ENCODE results near the gene R3HDM2. TPM values are rescaled to one million over a fixed set of nuclear protein-coding genes. Genes with fewer than 3 reads are reported as not detected.

The R3HDM2 gene
- 48.9 TPM for total RNA-seq
- long read RNA-seq, full-length matches to known transcripts, result 3 of 28 reads
- long read RNA-seq, partial matches to known transcripts, result 10 of 28 reads
- long read RNA-seq, other reads (novel, unspliced or antisense), result 15 of 28 reads

DNA sequence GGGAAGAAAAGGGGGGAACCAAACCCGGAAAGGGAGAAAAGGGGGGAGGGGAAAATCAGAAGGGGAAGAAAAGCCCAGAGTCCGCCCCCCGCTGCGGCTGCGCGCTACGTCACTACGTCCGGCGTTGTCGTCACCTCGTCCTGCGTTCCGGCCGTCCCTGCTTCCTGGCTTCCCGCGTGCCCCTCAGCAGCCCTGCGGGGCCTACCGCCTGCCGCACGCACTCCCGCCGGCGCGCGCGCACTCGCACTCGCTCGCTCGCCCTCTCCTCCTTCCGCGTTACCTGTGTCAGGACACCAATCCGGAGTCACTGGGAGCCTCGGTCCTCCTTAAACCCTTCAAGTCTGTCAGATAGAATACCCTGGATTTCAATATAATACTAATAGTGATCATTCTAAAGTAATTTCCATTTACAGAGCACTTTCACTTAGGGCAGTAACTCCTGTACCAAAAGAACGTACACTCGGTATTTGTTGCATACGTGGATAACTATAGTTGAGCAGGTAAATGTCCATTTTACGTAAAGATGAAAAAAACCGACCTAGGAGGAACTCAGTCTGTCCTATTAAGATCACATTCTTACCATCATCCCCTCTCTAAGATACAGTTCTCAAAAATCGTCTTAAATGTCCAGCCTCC lies at the start of gene R3HDM2:
Gene R3HDM2, minus strand, starts transcription at position 113 of the 636 bp plus-strand sequence. CDS start 120,615 bp downstream, outside the sequence.
- DNase-seq (peak; percentile 98), ATAC-seq (ENCODE audit: poor library complexity) (peak; percentile 98)
- intact Hi-C loops (cut with DNase I), result no loop called here

DNA sequence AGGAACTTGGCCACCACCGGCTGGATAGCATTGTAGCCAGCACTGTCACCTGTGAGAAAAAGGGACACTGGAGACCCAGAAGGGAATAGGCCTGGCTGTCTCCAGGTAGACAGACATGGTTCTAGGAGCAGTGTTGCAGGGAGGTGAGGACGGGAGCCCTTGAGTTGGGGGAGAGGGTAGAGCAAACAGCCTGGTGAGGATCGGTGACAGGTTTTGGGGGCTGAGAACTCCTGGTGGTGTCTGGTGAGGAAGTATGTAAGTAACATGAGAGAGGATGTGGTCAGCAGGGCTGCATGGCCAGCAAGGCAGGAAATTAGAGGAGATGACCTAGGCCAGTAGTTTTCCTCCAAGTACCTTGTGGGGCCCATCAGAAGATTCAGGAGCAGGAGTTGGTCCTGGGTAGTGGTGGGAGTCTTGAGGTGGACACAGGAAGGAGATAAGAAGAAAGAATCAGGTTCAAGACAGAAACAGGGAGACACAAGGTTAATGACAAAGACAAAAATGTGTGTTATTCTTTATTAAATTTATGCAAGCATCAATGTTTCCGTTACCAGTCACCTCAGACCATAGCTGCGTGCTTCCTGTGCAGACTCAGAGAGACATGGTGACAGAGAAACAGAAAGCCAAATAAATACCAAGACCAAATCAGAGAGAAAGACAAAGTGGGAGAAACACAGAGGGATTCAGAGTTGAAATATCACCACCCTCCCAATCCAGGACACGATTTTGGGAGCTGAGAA lies 48.7 kb upstream of the R3HDM2 start, which contains the start of gene ARHGAP9:
Gene ARHGAP9, minus strand, starts transcription at position 491 of the 740 bp plus-strand sequence. Its CDS starts 460 bp downstream, at position 31.
- intact Hi-C loops (cut with DNase I), result loop anchor here (10.0 kb wide), 1 partner anchor 145 kb away; no protein-coding TSS in a partner anchor
- DNase-seq, result no peak
- ATAC-seq (ENCODE audit: poor library complexity), result no peak

DNA sequence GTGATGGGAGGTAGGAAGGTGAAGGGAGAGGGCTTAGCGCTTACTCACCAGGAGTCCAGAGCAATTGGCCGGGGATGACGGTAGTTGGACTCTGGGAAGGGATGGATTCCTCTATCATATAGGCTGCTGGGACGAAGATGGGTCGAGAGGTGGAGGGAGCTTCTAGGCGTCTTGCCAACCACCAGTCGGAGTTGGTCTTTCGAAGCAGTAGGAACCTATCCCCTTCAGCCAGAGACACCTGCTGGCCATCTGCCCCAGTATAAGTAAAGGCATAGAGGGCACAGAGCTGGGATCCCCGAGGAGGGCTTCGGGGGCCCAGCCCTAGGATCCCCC lies 48.2 kb upstream of the R3HDM2 start:
- ATAC-seq (ENCODE audit: poor library complexity), result no peak

DNA sequence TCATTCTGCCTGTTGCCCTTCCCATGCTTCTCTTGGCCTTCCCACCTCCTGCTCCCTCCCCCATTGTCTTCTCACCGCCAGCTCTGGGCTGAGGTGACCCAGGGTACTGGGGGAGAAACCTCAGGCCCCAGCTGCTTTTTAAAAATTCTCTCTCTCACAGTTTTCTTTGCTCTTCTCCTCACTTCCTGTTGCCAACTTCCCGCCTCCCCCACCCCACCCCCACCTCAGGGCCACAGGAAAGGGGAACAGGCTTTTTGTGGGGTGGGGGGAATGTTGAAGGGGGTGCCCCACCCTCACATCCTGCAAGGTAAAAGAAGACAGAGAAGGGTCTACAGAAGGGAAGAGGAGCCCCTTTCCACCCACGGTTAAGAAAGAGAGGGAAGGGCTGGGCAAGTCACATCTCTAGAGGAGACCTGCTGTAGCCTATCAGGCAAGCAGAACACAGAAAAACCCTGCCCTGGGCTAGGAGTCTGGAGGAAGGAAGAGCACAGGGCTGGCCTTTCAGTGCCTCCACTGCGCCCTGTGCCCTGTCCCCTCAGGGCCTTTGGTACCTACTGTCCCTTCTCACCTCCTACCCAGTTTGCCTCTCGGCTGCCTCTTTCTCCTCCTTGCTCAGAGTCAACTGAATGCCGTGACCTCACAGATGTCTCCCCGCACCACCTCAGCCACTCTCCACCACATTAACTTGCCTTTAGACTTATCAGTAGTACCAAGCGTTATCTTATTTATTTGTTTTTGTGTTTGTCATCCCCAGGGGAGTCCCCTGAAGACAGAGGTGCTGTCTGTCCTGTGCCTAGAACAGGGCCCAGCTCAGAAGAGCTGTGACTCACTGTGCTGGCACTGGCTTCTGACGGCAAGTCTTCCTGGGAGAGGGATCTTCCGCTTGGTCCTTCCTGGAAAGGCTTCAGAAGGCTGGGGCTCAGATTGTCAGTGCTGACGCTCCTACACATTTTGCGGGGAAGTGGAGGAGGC lies 47.2 kb upstream of the R3HDM2 start:
- ATAC-seq (ENCODE audit: poor library complexity) (peak; percentile 40), DNase-seq (no peak)
- intact Hi-C loops (cut with DNase I), result loop anchor here (10.0 kb wide), 1 partner anchor 147 kb away; no protein-coding TSS in a partner anchor

More for the DNA sequence above, 48.2 kb upstream of the R3HDM2 start:
- DNase-seq, result no peak
- intact Hi-C loops (cut with DNase I), result loop anchor here (10.0 kb wide), 1 partner anchor 146 kb away; no protein-coding TSS in a partner anchor

DNA sequence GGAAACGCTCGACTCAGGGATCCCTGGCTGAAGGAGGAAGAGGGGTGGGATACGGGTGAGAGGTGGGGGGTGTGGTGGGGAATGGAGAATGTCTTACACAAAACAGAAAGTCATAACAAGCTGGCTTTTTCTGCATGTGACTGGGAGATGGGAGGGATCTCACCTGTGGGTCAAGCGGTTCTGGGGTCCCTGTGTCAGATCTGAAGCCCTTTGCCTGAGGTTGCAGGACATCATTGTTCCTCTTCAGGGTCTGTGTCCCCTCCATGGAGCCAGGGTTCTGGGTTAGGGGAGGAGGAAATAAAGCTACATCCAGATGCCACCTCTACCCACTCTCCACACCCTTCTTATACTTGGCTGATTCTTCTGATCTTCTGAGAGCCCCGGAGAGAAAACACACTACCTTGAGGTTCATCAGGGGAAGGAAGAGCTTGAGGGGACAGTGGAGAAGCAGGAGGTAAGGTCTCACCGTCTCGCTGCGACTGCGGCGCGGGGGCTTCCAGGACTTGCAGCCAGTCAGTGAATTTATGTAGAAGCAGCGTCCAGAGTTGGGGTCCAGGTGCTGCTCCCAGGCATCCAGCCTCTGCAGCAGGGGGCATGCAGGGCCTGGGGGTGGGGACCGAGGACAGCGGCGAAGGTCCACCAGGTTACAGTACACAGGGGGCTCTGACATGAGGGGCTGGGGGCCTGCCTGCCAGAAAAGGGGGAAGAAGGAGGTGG lies 46.3 kb upstream of the R3HDM2 start:
- no peak for DNase-seq
- ATAC-seq (ENCODE audit: poor library complexity), result no peak
- intact Hi-C loops (cut with DNase I), result loop anchor here (10.0 kb wide), 1 partner anchor 148 kb away; no protein-coding TSS in a partner anchor

DNA sequence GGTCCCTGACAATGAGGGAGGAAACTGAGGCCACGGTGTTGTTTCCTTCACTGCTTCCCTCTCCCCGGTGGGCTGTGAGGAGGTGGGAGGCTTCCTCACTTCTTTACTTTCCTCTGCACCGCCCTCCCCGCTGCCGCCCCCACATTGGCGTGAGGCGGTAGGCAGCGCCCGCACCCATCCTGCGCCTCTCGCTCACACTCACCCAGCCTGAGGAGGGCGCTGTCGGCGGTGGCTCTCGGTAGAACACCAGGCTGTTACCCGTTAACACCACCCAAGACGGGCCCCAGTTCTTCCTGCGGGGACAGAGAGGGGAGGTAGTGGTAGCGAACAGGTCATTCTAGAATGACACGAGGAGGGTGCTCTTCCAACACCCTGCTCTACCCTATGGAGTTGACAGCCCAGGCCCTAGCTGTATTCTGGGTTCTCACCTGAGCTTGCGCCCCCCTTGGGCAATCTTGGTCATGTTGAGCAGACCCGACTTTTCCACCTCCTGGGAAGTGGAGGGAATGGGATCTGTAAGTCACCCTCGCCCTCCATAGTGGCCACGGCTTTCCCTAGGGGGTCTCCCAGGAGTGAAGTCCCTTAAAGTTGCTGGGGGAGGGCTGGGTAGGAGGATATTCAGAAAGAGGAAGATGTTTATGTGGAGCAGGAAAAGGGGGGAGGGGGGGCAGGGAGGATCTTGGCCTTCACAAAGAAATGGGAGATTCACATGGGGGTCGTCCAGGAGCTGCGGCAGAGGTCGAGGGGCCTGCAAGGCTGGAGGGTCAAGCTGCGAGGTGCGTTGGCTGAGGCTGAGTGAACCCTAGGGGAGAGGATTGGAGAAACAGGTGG lies 45.5 kb upstream of the R3HDM2 start:
- ATAC-seq (ENCODE audit: poor library complexity), result peak; percentile 26
- peak; percentile 64 for DNase-seq
- intact Hi-C loops (cut with DNase I), result loop anchor here (10.0 kb wide), 1 partner anchor 148 kb away; no protein-coding TSS in a partner anchor

DNA sequence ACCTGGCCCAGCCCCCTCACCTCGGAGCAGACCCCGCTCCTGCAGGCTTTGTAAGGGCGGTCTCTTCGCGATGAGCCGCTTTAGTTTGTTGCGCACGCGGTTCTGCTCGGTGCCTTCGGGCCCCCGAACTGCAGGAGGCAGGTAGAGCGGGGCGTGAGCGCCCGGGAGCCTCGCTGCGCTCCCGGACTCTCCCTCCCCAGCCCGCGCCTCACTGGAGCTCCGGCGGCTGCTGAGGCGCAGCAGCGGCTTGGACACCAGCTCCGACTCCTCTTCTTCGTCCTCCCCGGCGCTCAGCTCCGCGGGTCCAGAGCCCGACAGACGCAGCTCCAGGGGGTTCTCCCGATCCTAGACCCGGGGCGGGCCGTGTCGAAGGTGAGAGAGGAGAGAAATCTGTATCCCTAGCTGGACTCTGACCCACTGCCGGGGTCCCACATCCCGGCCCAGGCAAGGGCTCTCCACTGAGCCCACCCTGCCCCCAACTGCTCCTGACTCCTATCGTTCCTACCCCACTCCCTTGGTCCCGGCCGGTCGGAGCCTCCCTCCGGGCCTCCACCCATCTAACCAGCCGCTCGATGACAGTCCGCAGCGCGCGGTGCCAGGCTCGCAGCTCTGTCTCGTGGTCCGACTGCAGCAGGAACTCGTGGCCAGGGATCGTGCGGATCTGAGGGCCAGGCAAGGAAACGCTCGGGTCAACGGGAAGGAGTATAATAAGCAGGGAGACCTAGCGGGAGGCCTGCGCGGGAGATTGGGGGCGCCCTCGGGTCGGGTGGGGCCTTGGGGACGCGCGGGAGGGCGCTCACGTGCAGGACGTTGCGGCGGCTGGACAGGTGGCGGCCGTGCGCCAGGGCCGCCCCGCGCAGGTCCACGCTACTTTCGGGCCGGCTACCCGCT lies 44.7 kb upstream of the R3HDM2 start:
- DNase-seq (peak; percentile 64), ATAC-seq (ENCODE audit: poor library complexity) (peak; percentile 34)
- intact Hi-C loops (cut with DNase I), result loop anchor here (10.0 kb wide), 1 partner anchor 149 kb away; no protein-coding TSS in a partner anchor

DNA sequence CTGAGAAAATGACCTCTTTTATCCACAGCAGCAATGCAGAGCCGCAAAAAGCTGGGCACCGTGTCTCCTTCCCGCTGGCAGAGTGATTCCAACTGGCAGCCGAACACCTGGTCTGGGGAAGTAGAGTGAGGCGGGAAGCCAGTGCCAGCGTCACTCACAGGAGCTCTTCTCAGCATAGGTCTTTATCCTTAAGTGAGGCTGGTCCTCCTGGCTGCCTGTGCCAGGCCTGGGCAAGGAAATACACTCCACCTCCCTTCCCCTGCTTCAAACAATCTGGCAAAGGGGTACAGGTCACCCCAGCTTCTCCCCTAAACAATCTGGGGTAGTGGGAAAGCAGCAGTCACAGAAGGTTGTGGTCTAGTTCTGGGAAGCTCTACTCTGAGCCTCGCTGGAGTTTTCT lies 44.0 kb upstream of the R3HDM2 start:
- DNase-seq, result no peak
- no peak for ATAC-seq (ENCODE audit: poor library complexity)
- intact Hi-C loops (cut with DNase I), result loop anchor here (10.0 kb wide), 1 partner anchor 150 kb away; no protein-coding TSS in a partner anchor

DNA sequence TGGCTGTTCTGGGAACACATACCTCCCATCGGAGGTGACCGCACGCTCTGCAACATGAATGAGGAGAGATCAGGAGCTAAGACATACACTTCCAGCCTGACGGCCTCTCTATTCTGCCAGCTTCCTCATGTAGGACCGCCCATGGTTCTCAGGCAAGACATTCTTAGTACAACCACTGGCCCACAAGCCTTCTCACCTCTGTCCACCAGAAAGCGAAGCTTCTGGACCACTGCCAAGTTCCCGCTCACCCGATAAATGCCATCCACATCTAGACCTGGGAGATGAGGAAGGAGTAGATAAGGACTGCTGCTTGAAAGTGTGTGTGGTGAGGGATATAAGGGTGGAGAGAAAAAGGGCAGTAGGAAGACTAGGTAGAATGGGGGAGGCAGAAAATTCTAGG lies 43.6 kb upstream of the R3HDM2 start:
- DNase-seq, result no peak
- ATAC-seq (ENCODE audit: poor library complexity), result no peak
- intact Hi-C loops (cut with DNase I), result loop anchor here (10.0 kb wide), 1 partner anchor 150 kb away; no protein-coding TSS in a partner anchor

DNA sequence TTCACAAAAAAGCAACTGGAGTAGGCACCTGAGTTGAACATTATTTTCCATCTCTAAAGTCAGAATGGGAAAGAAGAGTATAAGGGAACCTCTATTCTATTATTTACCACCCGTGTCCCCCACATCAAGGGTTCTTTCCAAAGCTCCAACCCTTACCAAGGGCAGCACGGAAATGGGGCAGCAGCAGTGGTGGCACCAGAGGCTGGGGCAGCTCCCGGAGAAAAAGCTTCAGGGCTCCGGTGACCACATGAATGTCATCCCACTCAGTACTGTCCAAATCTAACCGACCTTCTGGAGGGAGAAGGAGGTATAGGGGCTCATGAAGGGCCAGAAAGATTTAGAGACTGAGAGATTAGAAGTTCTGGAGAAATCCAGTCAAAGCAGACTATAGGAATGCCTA lies 43.0 kb upstream of the R3HDM2 start:
- no peak for DNase-seq
- ATAC-seq (ENCODE audit: poor library complexity), result no peak
- intact Hi-C loops (cut with DNase I), result loop anchor here (10.0 kb wide), 1 partner anchor 151 kb away; no protein-coding TSS in a partner anchor

DNA sequence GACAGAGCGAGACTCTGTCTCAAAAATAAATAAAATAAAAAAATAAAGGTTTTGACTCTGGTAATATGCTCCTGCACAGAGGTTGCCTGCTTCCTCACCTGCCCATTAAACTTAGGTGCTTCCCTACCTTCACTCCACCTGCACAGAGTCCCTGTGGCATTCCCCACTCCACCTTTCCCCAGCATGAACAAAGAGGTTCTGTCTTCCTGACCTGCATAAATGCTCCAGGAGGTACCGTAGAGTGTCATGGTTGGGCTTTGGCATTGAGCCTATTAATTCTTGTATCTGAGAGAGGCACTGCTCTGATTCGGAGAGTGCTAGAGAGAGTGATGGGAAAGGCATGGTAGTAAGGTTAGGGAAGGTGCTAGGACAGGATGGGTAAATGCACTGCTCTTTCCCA lies 42.5 kb upstream of the R3HDM2 start:
- DNase-seq, result no peak
- intact Hi-C loops (cut with DNase I), result loop anchor here (10.0 kb wide), 1 partner anchor 151 kb away; no protein-coding TSS in a partner anchor
- ATAC-seq (ENCODE audit: poor library complexity), result no peak

DNA sequence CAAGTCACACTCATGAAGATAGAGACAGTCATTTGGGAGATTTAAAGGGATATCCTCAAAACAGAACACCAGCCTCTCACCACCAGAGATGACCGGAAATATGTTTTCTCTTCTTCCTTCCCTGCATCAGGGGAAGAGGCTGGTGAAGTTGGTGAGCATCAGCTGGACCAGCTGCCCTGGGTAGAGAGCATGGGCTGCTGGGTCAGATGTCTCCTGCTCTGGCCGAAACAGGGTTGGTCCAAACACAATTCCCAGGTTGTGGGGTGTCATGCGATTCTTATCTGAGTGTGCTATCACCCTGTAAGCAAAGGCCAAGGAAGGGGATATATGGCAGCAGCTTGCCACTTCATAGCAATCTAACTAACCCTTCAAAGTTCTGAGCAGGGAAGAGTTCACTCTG lies 41.5 kb upstream of the R3HDM2 start:
- intact Hi-C loops (cut with DNase I), result loop anchor here (10.0 kb wide), 1 partner anchor 152 kb away; no protein-coding TSS in a partner anchor
- no peak for DNase-seq
- ATAC-seq (ENCODE audit: poor library complexity), result no peak

DNA sequence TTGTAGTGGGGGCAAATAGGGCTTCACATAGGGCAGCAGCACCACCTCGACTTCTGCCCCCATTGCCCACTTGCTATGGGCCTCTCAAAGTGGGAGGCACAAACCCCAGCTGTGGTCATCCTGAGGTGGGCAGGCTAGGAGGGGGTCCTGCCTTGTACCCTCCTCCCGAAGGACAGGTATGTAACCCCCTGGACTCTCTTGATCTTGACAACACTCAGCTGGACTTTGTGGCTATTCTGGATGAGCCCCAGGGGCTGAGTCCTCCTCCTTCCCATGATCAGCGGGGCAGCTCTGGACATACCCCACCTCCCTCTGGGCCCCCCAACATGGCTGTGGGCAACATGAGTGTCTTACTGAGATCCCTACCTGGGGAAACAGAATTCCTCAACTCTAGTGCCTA lies 40.8 kb upstream of the R3HDM2 start:
- DNase-seq (no peak), ATAC-seq (ENCODE audit: poor library complexity) (no peak)
- intact Hi-C loops (cut with DNase I), result loop anchor here (10.0 kb wide), 1 partner anchor 153 kb away; no protein-coding TSS in a partner anchor

DNA sequence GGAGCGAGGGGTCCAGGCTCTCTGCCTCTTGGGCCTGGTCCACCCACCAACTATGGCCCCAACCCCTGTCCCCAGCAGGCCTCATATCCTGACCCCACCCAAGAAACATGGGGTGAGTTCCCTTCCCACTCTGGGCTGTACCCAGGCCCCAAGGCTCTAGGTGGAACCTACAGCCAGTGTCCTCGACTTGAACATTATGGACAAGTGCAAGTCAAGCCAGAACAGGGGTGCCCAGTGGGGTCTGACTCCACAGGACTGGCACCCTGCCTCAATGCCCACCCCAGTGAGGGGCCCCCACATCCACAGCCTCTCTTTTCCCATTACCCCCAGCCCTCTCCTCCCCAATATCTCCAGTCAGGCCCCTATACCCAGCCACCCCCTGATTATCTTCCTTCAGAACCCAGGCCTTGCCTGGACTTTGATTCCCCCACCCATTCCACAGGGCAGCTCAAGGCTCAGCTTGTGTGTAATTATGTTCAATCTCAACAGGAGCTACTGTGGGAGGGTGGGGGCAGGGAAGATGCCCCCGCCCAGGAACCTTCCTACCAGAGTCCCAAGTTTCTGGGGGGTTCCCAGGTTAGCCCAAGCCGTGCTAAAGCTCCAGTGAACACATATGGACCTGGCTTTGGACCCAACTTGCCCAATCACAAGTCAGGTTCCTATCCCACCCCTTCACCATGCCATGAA lies 40.3 kb upstream of the R3HDM2 start:
- intact Hi-C loops (cut with DNase I), result loop anchor here (10.0 kb wide), 1 partner anchor 154 kb away; no protein-coding TSS in a partner anchor
- DNase-seq (no peak), ATAC-seq (ENCODE audit: poor library complexity) (no peak)
